Measurements from ENCODE around the gene TAF4. TPM values are rescaled to one million over a fixed set of nuclear protein-coding genes. Genes with fewer than 3 reads are reported as not detected.

Gene TAF4
- polyA plus RNA-seq, 1 donor from 2014 or later, result 10.2 TPM

DNA sequence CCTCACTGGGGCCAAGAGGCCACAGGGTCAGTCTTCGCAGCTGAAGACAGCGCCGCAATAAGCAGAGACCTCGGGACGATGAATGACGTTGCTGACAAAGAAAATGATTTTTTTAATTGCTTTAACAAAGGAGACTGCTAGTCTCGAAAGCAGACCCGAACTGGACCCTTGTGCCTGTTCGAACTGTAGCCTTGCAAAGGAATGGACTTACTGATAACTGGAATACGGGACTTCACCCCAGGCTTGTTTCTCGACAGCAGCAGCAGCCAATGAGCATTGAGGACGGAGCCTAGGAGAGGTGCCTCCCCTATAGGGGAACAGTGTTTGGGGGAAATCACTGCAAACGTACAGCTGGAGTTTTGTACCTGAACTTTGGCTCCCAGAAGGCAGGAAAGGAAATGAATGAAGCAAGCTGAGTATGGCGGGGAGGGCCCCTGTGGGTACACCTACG lies 1.3 kb upstream of the TAF4 start:
- peak overlapping the region; percentile 40 for H2AFZ ChIP-seq (ENCODE audit: low read depth, low read length)
- peak overlapping the region; percentile 89 for H3K27ac ChIP-seq (ENCODE audit: low read length)

GRCh38 chr20:62066339-62066982 lies 780 bp upstream of the TAF4 start:
- H2AFZ ChIP-seq (ENCODE audit: low read depth, low read length), result peak overlapping the region; percentile 40
- peaks cover 13% of the 10 kb centered on the region for H4K20me1 ChIP-seq (ENCODE audit: insufficient read depth)
- H3K27ac ChIP-seq (ENCODE audit: low read length), result peak overlapping the region; percentile 89
- H3K9ac ChIP-seq (ENCODE audit: low read length), result peak overlapping the region; percentile 85
- no peaks in the 10 kb centered on the region for H3K36me3 ChIP-seq (ENCODE audit: insufficient read depth, low read length)
- H3K27me3 ChIP-seq (ENCODE audit: insufficient read depth, low read depth, low read length), result no peaks in the 10 kb centered on the region
- H3K79me2 ChIP-seq (replicated peaks; ENCODE audit: insufficient read depth, low read length), result peaks cover 29% of the 10 kb centered on the region
- peak overlapping the region; percentile 79 for H3K4me3 ChIP-seq (ENCODE audit: low read length)
- H3F3A ChIP-seq (ENCODE audit: insufficient read depth, low read length, poor library complexity, severe bottlenecking), result no peaks in the 10 kb centered on the region
- H3K9me3 ChIP-seq (ENCODE audit: low read length), result no peaks in the 10 kb centered on the region
- no peak for TF ChIP-seq POLR2AphosphoS5 (IDR thresholded peaks at IDR 0.05)
- TF ChIP-seq, protein P1, sequence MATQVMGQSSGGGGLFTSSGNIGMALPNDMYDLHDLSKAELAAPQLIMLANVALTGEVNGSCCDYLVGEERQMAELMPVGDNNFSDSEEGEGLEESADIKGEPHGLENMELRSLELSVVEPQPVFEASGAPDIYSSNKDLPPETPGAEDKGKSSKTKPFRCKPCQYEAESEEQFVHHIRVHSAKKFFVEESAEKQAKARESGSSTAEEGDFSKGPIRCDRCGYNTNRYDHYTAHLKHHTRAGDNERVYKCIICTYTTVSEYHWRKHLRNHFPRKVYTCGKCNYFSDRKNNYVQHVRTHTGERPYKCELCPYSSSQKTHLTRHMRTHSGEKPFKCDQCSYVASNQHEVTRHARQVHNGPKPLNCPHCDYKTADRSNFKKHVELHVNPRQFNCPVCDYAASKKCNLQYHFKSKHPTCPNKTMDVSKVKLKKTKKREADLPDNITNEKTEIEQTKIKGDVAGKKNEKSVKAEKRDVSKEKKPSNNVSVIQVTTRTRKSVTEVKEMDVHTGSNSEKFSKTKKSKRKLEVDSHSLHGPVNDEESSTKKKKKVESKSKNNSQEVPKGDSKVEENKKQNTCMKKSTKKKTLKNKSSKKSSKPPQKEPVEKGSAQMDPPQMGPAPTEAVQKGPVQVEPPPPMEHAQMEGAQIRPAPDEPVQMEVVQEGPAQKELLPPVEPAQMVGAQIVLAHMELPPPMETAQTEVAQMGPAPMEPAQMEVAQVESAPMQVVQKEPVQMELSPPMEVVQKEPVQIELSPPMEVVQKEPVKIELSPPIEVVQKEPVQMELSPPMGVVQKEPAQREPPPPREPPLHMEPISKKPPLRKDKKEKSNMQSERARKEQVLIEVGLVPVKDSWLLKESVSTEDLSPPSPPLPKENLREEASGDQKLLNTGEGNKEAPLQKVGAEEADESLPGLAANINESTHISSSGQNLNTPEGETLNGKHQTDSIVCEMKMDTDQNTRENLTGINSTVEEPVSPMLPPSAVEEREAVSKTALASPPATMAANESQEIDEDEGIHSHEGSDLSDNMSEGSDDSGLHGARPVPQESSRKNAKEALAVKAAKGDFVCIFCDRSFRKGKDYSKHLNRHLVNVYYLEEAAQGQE (IDR thresholded peaks at IDR 0.05; ENCODE audit: borderline replicate concordance), result no peak
- TF ChIP-seq EP300 (conservative IDR thresholded peaks at IDR 0.05; ENCODE audit: poor library complexity, severe bottlenecking), result peak; percentile 54
- no peak for TF ChIP-seq TAF1 (IDR thresholded peaks at IDR 0.05; ENCODE audit: low read depth)
- no peak for TF ChIP-seq EZH2 (IDR thresholded peaks at IDR 0.05; ENCODE audit: borderline replicate concordance, insufficient read depth, low read length, poor library complexity, severe bottlenecking)
- peak; percentile 33 for TF ChIP-seq RAD21 (conservative IDR thresholded peaks at IDR 0.05)
- TF ChIP-seq SMC3 (conservative IDR thresholded peaks at IDR 0.05; ENCODE audit: poor library complexity), result peak; percentile 48
- peak; percentile 62 for TF ChIP-seq MXI1 (conservative IDR thresholded peaks at IDR 0.05; ENCODE audit: poor library complexity, severe bottlenecking)
- TF ChIP-seq CTCF (IDR thresholded peaks at IDR 0.05; ENCODE audit: poor library complexity, severe bottlenecking), result no peak
- H3K4me2 ChIP-seq (ENCODE audit: low read length), result peak overlapping the region; percentile 91
- H3K9me2 ChIP-seq (ENCODE audit: insufficient read depth, low read length), result no peaks in the 10 kb centered on the region

More for the DNA sequence above, 1.3 kb upstream of the TAF4 start:
- H3F3A ChIP-seq (ENCODE audit: insufficient read depth, low read length, poor library complexity, severe bottlenecking), result no peaks in the 10 kb centered on the region
- no peak for TF ChIP-seq RAD21 (conservative IDR thresholded peaks at IDR 0.05)
- TF ChIP-seq, protein P1 (IDR thresholded peaks at IDR 0.05; ENCODE audit: borderline replicate concordance), result no peak
- H3K27me3 ChIP-seq (ENCODE audit: insufficient read depth, low read depth, low read length), result no peaks in the 10 kb centered on the region
- no peaks in the 10 kb centered on the region for H3K36me3 ChIP-seq (ENCODE audit: insufficient read depth, low read length)
- H3K4me3 ChIP-seq (ENCODE audit: low read length), result peak overlapping the region; percentile 79
- peaks cover 24% of the 10 kb centered on the region for H3K79me2 ChIP-seq (replicated peaks; ENCODE audit: insufficient read depth, low read length)
- peak overlapping the region; percentile 85 for H3K9ac ChIP-seq (ENCODE audit: low read length)
- peaks cover 13% of the 10 kb centered on the region for H4K20me1 ChIP-seq (ENCODE audit: insufficient read depth)
- no peaks in the 10 kb centered on the region for H3K9me2 ChIP-seq (ENCODE audit: insufficient read depth, low read length)
- no peaks in the 10 kb centered on the region for H3K9me3 ChIP-seq (ENCODE audit: low read length)
- H3K4me2 ChIP-seq (ENCODE audit: low read length), result peak overlapping the region; percentile 91
